Measurements from ENCODE around the gene TST.
A peak's percentile ranks its signal among the peaks of the same experiment; 100 is the strongest.

The TST gene

GRCh38 chr22:37048133-37048532 is 28.9 kb upstream of the TST start:
- no peak for TF ChIP-seq CTCF (IDR thresholded peaks at IDR 0.05; ENCODE audit: extremely low read depth, insufficient read depth, missing control alignments)
- in situ Hi-C loops (cut with MboI; ENCODE audit: low pct_unique_long_range_greater_than_20kb, low sequenced_read_pairs, unreplicated experiment): no loop called here
- DNase-seq (ENCODE audit: low spot score): no peak

- no peak for TF ChIP-seq CTCF (IDR thresholded peaks at IDR 0.05; ENCODE audit: extremely low read depth, insufficient read depth, missing control alignments)
- in situ Hi-C loops (cut with MboI; ENCODE audit: low pct_unique_long_range_greater_than_20kb, low sequenced_read_pairs, unreplicated experiment): no loop called here
- DNase-seq (ENCODE audit: low spot score): no peak
Measured at GRCh38 chr22:37047006-37047405, 27.8 kb upstream of the TST start.

GRCh38 chr22:37046589-37046988 is 27.3 kb upstream of the TST start:
- DNase-seq (ENCODE audit: low spot score): no peak
- in situ Hi-C loops (cut with MboI; ENCODE audit: low pct_unique_long_range_greater_than_20kb, low sequenced_read_pairs, unreplicated experiment): no loop called here
- TF ChIP-seq CTCF (IDR thresholded peaks at IDR 0.05; ENCODE audit: extremely low read depth, insufficient read depth, missing control alignments): no peak

- peak; percentile 54 for TF ChIP-seq CTCF (IDR thresholded peaks at IDR 0.05; ENCODE audit: extremely low read depth, insufficient read depth, missing control alignments)
- DNase-seq (ENCODE audit: low spot score): no peak
- in situ Hi-C loops (cut with MboI; ENCODE audit: low pct_unique_long_range_greater_than_20kb, low sequenced_read_pairs, unreplicated experiment): no loop called here
Measured at GRCh38 chr22:37045958-37046357, 26.7 kb upstream of the TST start.

GRCh38 chr22:37044634-37045625 is 25.7 kb upstream of the TST start:
- no peak for TF ChIP-seq CTCF (IDR thresholded peaks at IDR 0.05; ENCODE audit: extremely low read depth, insufficient read depth, missing control alignments)
- in situ Hi-C loops (cut with MboI; ENCODE audit: low pct_unique_long_range_greater_than_20kb, low sequenced_read_pairs, unreplicated experiment): no loop called here
- no peak for DNase-seq (ENCODE audit: low spot score)

- in situ Hi-C loops (cut with MboI; ENCODE audit: low pct_unique_long_range_greater_than_20kb, low sequenced_read_pairs, unreplicated experiment): no loop called here
- peak; percentile 90 for DNase-seq (ENCODE audit: low spot score)
- peak; percentile 85 for TF ChIP-seq CTCF (IDR thresholded peaks at IDR 0.05; ENCODE audit: extremely low read depth, insufficient read depth, missing control alignments)
Measured at GRCh38 chr22:37043828-37044538, 24.7 kb upstream of the TST start.
